Stomach (tissue), 9 donors: ENCODE data around the gene TMEM132C. TPM values are rescaled to one million over a fixed set of nuclear protein-coding genes. Genes with fewer than 3 reads are reported as not detected.

Experiments used
- DNase-seq, 2 donors: peaks; one replicate each; pipeline versions ENCODE4 v3.0.0 to v3.0.0-alpha.2; 2013 to 2019
- H3K27ac ChIP-seq, 5 donors: fragments of 200-600 bp in 4 of 5; sonication (generic) in 4 of 5; one replicate each; pipeline ENCODE4 v1.5.1; 2013 to 2019; ENCODE audit warnings: mild to moderate bottlenecking in 1 of 5, moderate library complexity in 1 of 5
- H3K27me3 ChIP-seq, 3 donors: fragments of 200-600 bp; sonication (generic); one replicate each; pipeline ENCODE4 v1.5.1; 2017 to 2019; ENCODE audit warnings: mixed run types in 1 of 3
- H3K36me3 ChIP-seq, 4 donors: fragments of 200-600 bp; sonication (generic); 1 replicate in 3 of 4; 2 replicates in 1 of 4; pipeline ENCODE4 v1.5.1; 2016 to 2019
- H3K4me1 ChIP-seq, 4 donors: fragments of 200-600 bp; sonication (generic); one replicate each; pipeline ENCODE4 v1.5.1; 2016 to 2019
- H3K4me3 ChIP-seq, 4 donors: fragments of 200-600 bp; sonication (generic) in 3 of 4; one replicate each; pipeline ENCODE4 v1.5.1; 2016 to 2019; ENCODE audit warnings: mild to moderate bottlenecking in 1 of 4
- H3K9me3 ChIP-seq, 4 donors: fragments of 200-600 bp; sonication (generic); one replicate each; pipeline ENCODE4 v1.5.1; 2016 to 2019
- CTCF ChIP-seq, 7 experiments: fragments of 450-650 bp in 4 of 7; fragments of 200-600 bp in 3 of 7; sonication (generic) in 3 of 7; IDR thresholded peaks; one replicate each; pipeline ENCODE4 v1.5.1; 2016 to 2019; ENCODE audit warnings: antibody characterized with exemption in 7 of 7, control low read depth in 2 of 7, mild to moderate bottlenecking in 1 of 7
- EP300 ChIP-seq: sonication (generic); formaldehyde crosslinking; IDR thresholded peaks from one replicate; pipeline ENCODE4 v1.6.1; 2017; ENCODE audit warnings: antibody characterized with exemption
- POLR2A ChIP-seq, 4 donors: fragments of 450-650 bp; IDR thresholded peaks; one replicate each; pipeline ENCODE4 v1.6.1; 2016; ENCODE audit warnings: antibody characterized with exemption in 4 of 4, control low read depth in 2 of 4, mild to moderate bottlenecking in 1 of 4, moderate library complexity in 1 of 4
- POLR2AphosphoS5 ChIP-seq, 3 donors: sonication (generic); formaldehyde crosslinking; IDR thresholded peaks; one replicate each; pipeline ENCODE4 v1.6.1; 2016; ENCODE audit warnings: antibody characterized with exemption in 3 of 3
- WGBS, 5 donors: extraction: QIAGEN DNeasy Blood & Tissue Kit in 3 of 5; methylation state at CpG; one replicate each; pipeline versions ENCODE4 v1.1.5 to v1.1.7; 2013 to 2018; 5-methylcytosine and 5-hydroxymethylcytosine counted together
- intact Hi-C: fragments of 100-400 bp; cut with DNase I; formaldehyde crosslinking; loops from one replicate; pipeline ENCODE4 v1.15.1; 2023; ENCODE audit warnings: low total_unique reads
- polyA plus RNA-seq, 3 donors: library from polyadenylated mRNA; stranded (reverse); fragments of 200-250 nt; gene quantifications; one replicate each; pipeline ENCODE4 v1.2.3, GENCODE V29; 2013
- total RNA-seq, 5 donors: library from RNA; depleted of rRNA; stranded (reverse); fragments of >200 nt; gene quantifications; one replicate each; pipeline versions ENCODE4 v1.1.0 to v1.2.3, GENCODE V29; 2014 to 2016
- donor health status: healthy with polysubstance abuse.
- donor health status: Bipolar disorder and iron deficiency.
- donor health status: healthy.

TMEM132C gene
- total and polyA plus RNA-seq, 8 donors = under 0.01 to 12.8 (median 0.94) TPM

- H3K9me3 ChIP-seq = no peaks in the 10 kb centered on the region
- peaks cover 0 to 3% (median 0%) of the 10 kb centered on the region in 4 donors for H3K4me1 ChIP-seq
- H3K27me3 ChIP-seq = peaks cover 0 to 33% (median 0%) of the 10 kb centered on the region in 3 donors
- no peak for TF ChIP-seq POLR2A (IDR thresholded peaks at IDR 0.05)
- no peak for TF ChIP-seq CTCF (IDR thresholded peaks at IDR 0.05)
- no peak for TF ChIP-seq POLR2AphosphoS5 (IDR thresholded peaks at IDR 0.05)
- TF ChIP-seq EP300 = no peak
- no peak overlapping the region for H3K27ac ChIP-seq
- intact Hi-C loops = no loop called here
- no peaks in the 10 kb centered on the region for H3K36me3 ChIP-seq
- H3K4me3 ChIP-seq = no peak overlapping the region
- DNase-seq = peak in 1 of 2 donors; percentile 15
- whole genome bisulfite sequencing, 5 donors = 27 to 63% (median 45%) methylated on average over 8 of the region's 8 CpGs
These were observed 462.7 kb downstream of the TMEM132C start for GRCh38 chr12:128729628-128730121.

- TF ChIP-seq CTCF (IDR thresholded peaks at IDR 0.05) = no peak
- no peak for TF ChIP-seq POLR2A (IDR thresholded peaks at IDR 0.05)
- intact Hi-C loops = no loop called here
These were observed 467.4 kb downstream of the TMEM132C start for GRCh38 chr12:128734371-128734770.

GRCh38 chr12:128737292-128737966 is 470.5 kb downstream of the TMEM132C start:
- peaks cover 0 to 27% (median 4%) of the 10 kb centered on the region in 3 donors for H3K27me3 ChIP-seq
- H3K9me3 ChIP-seq = peaks cover 0 to 14% (median 8%) of the 10 kb centered on the region in 4 donors
- TF ChIP-seq POLR2A (IDR thresholded peaks at IDR 0.05) = no peak
- TF ChIP-seq CTCF (IDR thresholded peaks at IDR 0.05) = no peak
- TF ChIP-seq POLR2AphosphoS5 (IDR thresholded peaks at IDR 0.05) = no peak
- TF ChIP-seq EP300 = no peak
- no peak for DNase-seq
- 68 to 85% (median 80%) methylated on average over 3 of the region's 3 CpGs for WGBS, 5 donors
- intact Hi-C loops = no loop called here
- H3K4me3 ChIP-seq = no peak overlapping the region
- no peaks in the 10 kb centered on the region for H3K36me3 ChIP-seq
- H3K4me1 ChIP-seq = no peaks in the 10 kb centered on the region
- no peak overlapping the region for H3K27ac ChIP-seq

More at GRCh38 chr12:128734371-128734770, 467.4 kb downstream of the TMEM132C start:
- H3K36me3 ChIP-seq = no peaks in the 10 kb centered on the region
- H3K27me3 ChIP-seq = peaks cover 0 to 40% (median 4%) of the 10 kb centered on the region in 3 donors
- DNase-seq = peak in 1 of 2 donors; percentile 59
- H3K4me1 ChIP-seq = no peaks in the 10 kb centered on the region
- H3K4me3 ChIP-seq = no peak overlapping the region
- no peak overlapping the region for H3K27ac ChIP-seq
- H3K9me3 ChIP-seq = peaks cover 0 to 6% (median 5%) of the 10 kb centered on the region in 4 donors
- 24 to 41% (median 36%) methylated on average over 5 of the region's 5 CpGs for WGBS, 5 donors

GRCh38 chr12:128743916-128744315 is 476.9 kb downstream of the TMEM132C start:
- Histone ChIP-seq H3K4me1 (no peaks in the 10 kb centered on the region), H3K36me3 (no peaks in the 10 kb centered on the region), H3K27me3 (peaks cover 0 to 6% (median 0%) of the 10 kb centered on the region in 3 donors), H3K4me3 (no peak overlapping the region), H3K9me3 (peaks cover 0 to 12% (median 7%) of the 10 kb centered on the region in 4 donors), H3K27ac (no peak overlapping the region)
- intact Hi-C loops = no loop called here
- DNase-seq = no peak
- TF ChIP-seq POLR2AphosphoS5 (IDR thresholded peaks at IDR 0.05) (no peak), POLR2A (IDR thresholded peaks at IDR 0.05) (no peak), EP300 (no peak), CTCF (IDR thresholded peaks at IDR 0.05) (no peak)
- WGBS, 5 donors = 67 to 75% (median 72%) methylated on average over 7 of the region's 7 CpGs
